GM19463 (cell line): ENCODE data around the gene PI3.

Source experiments
- ATAC-seq: cut with Tn5 transposase; IDR thresholded peaks from one replicate; pipeline ENCODE4 v1.9.1; 2021; ENCODE audit warnings: mild to moderate bottlenecking, moderate library complexity; ENCODE audit not compliant: unreplicated experiment

PI3 gene

GRCh38 chr20:45183084-45183483 lies 8.4 kb downstream of the PI3 start:
- ATAC-seq = no peak

- no peak for ATAC-seq
Measured at GRCh38 chr20:45187693-45188092, 13.0 kb downstream of the PI3 start.

DNA sequence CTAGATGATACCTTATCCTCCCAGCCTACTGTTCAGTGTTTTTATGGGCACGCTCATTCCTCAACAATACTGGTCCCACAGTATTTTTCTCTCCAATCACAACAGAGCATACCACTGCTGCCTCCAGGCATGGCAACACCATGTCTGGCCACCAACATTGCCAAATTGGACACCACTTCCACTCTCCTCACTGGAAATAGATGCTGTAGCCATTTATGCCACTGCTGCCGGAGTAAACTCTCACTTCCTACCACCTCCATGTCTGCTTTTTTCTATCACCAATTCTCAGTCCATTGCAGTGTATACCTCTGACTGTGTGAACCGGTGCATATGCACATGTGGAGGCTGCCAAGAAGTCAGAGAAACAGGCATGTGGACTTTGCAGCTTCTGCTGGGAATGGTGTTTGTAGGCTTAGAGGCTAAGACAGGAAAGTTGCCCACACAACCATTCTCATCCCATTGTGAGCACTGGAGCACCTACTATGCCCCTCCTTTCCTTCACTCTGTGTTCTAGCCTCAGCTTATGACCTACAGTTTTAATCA lies 14.4 kb downstream of the PI3 start:
- no peak for ATAC-seq

DNA sequence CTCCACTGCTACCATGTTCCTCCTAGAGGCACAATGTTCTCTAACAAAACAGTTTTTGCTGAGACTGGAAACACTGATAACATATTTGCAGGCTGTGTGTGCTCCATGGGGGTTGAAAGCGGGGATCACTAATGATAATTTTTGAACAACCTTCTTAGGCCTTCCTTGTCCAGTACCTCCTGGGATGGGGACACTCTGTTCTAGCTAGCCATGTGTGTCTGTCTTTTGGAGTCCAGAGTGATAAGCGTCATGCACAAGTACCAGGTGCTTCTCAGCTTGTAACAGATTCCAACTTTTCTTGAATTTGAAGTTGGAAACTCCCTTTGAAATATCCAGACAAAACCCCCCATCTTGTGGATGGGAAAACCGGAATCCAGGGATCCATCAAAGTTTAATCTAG lies 15.2 kb downstream of the PI3 start:
- no peak for ATAC-seq

- ATAC-seq = no peak
Measured at GRCh38 chr20:45191926-45192325, 17.2 kb downstream of the PI3 start.

DNA sequence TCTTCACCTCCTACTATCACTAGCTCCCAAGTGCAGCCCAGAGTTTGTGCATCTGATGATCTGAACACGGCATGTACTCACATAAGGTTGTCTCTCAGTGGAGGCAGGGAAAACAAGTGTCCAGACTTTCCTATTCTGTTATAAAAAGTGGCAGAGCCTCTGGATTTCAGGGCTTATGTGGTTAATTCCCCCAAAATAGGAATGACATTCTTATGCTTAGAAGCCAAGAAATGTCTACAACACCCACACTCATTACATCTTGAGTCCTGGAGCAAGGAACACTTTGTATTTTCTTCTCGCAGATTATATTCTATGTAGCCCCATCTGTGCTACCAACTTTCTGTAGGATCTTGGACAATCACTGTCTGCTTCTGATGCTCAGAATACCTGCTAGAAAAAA lies 18.6 kb downstream of the PI3 start:
- ATAC-seq = no peak

- no peak for ATAC-seq
Measured at GRCh38 chr20:45206725-45207124, 32.0 kb downstream of the PI3 start, which contains the start of gene SEMG1. SEMG1 (plus strand) TSS chr20:45207033; CDS start chr20:45207054, 21 bp downstream.

DNA sequence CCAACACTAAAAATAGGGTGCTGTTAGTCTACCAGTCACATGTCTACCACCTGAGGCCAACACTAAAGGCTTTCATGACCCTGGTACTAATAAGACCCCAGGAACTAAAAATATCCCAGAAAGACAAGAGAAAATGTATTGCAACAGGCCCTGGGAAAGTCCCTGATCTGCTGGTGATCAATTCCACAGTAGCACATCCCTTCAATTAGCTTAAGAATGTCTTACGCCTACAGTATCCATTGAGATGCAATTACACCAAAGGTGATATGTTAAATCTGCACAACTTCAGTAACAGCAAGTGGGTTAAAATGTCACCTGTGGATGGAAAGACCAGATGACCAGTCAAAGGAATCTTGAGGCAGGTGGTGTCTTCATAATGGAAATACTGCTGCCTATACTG lies 35.2 kb downstream of the PI3 start:
- no peak for ATAC-seq

GRCh38 chr20:45211569-45212474 lies 37.1 kb downstream of the PI3 start:
- ATAC-seq = no peak

DNA sequence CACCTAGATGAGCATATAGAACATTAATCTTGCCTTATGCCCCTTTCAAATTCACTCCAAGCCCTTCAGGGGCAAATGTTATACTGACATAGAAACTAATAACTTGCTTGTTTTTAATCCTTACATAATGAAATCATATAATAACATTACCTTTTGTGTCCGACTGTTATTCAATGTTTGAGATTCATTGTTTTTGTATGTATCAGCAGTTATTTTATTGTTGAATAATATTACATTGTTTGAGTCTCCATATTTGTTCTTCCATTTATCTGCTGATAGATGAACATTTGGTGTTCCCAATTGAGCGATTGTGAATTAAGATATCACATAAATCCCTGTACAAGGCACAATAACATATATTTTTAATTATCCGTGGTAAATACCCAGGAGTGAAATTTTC lies 38.1 kb downstream of the PI3 start:
- no peak for ATAC-seq

GRCh38 chr20:45218124-45218523 lies 43.4 kb downstream of the PI3 start:
- ATAC-seq = no peak

DNA sequence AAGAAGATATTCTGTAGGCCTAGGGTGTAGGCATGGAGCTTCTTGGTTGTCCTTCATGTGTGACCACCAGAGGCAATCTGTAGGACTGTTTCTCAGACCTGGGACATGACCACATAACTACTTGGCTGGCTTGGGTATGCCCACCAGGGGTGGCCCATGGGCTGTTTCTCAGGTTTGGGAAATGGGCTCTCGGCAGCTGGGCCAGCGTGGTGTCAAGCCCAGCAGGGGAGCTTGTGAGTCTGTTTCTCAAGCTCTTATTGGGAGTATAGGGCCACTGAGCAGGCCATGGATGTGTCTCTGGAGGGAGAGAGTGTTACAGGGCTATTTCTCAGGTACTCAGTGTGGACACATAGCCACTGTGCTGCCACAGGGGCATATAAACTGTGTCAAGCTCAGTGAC lies 43.9 kb downstream of the PI3 start:
- no peak for ATAC-seq

- ATAC-seq = no peak
Measured at GRCh38 chr20:45221076-45221475, 46.4 kb downstream of the PI3 start, which contains the start of gene SEMG2. SEMG2 (plus strand) TSS chr20:45221373; CDS start chr20:45221390, 17 bp downstream.

- ATAC-seq = no peak
Measured at GRCh38 chr20:45223136-45223535, 48.4 kb downstream of the PI3 start.
